HepG2 (cell line): ENCODE results near the gene TAF3.

Experiments
- ATF3 ChIP-seq: sonication (generic); formaldehyde crosslinking; IDR thresholded peaks from 2 replicates; pipeline ENCODE4 v1.4.0; 2020; ENCODE audit warnings: missing genetic modification reagents
- ELK4 ChIP-seq: sonication (generic); formaldehyde crosslinking; IDR thresholded peaks from 2 replicates; pipeline ENCODE4 v1.9.0; 2021; ENCODE audit warnings: missing genetic modification reagents, borderline replicate concordance
- POLR2A ChIP-seq, 2 experiments: IDR thresholded peaks; 2 replicates each; pipeline ENCODE4 v1.6.1; 2011; ENCODE audit warnings: low read depth in 2 of 2, low read length in 2 of 2, mild to moderate bottlenecking in 1 of 2, moderate library complexity in 1 of 2; ENCODE audit not compliant: insufficient read depth in 1 of 2
- USF2 ChIP-seq, 2 experiments: sonication (generic) in 1 of 2; formaldehyde crosslinking in 1 of 2; IDR thresholded peaks; 2 replicates each; pipeline versions ENCODE4 v1.5.1 to v1.6.1; 2011 to 2020; ENCODE audit warnings: borderline replicate concordance in 1 of 2, low read depth in 1 of 2, low read length in 1 of 2, mild to moderate bottlenecking in 1 of 2, missing genetic modification reagents in 1 of 2, moderate library complexity in 1 of 2
- ZNF354B ChIP-seq: sonication (generic); formaldehyde crosslinking; IDR thresholded peaks from 2 replicates; pipeline ENCODE4 v1.8.0; 2022; ENCODE audit warnings: mild to moderate bottlenecking, missing genetic modification reagents
- ZNF562 ChIP-seq: sonication (generic); formaldehyde crosslinking; IDR thresholded peaks from 2 replicates; pipeline ENCODE4 v1.8.0; 2022; ENCODE audit warnings: missing genetic modification reagents, borderline replicate concordance

GRCh38 chr10:7797582-7797981, 20.7 kb upstream of the TAF3 start:
- TF ChIP-seq ATF3 (CRISPR knock-in tag), result no peak
- no peak for TF ChIP-seq POLR2A (IDR thresholded peaks at IDR 0.05; ENCODE audit: insufficient read depth in 1 of 2, low read depth in 2 of 2, low read length in 2 of 2)
- no peak for TF ChIP-seq ZNF562 (CRISPR knock-in tag)
- no peak for TF ChIP-seq ZNF354B (CRISPR knock-in tag)
- TF ChIP-seq USF2 (IDR thresholded peaks at IDR 0.05; ENCODE audit: low read depth, low read length), result no peak
- TF ChIP-seq USF2 (CRISPR knock-in tag; IDR thresholded peaks at IDR 0.05; ENCODE audit: borderline replicate concordance), result no peak
- TF ChIP-seq ELK4 (CRISPR knock-in tag), result no peak
